ENCODE data around the gene NEK7.
"Not testable (repeated sequence)": the region's sequence is repeated elsewhere in the genome, so short reads cannot be mapped to it uniquely, and the experiment has no call there.

NEK7 gene

DNA sequence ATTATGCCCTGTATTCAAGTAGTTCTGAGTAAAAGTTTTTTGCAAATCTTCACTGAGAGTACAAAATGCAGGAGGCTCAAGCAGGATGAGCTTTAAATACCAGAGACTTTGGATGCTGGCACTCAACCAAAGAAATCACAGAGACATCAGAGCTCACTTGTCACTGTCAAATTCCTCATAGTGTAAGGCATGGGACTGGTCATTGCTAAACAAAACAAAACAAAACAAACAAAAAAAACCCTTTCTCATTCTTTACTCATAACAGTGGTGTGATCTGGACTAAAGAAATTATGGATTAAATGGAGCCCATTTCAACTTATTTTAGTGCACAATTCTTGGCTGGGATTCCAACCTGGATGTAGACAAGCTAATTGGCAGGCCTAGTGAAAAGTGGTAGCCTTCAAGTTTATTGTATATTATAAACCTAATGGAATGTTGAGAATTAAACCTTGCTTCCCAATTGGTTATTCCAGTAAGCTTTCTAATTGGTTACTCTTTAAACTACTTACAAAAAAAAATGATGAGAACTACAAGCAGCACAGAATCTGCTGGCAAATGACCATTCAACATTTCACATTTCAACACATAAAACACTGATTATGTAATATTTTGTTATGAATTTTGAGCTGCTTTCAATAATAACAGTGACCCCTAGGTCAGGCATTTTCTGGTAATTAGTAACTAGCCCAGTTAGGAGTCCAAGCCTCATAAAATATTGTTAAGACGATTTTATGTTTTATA lies 30.6 kb upstream of the NEK7 start:
- H3K27ac ChIP-seq = peak overlapping the region in 1 of 2 donors; percentile 11
- H3K4me3 ChIP-seq = no peak overlapping the region
- no peak for DNase-seq (ENCODE audit: low spot score)
- TF ChIP-seq, protein P1, sequence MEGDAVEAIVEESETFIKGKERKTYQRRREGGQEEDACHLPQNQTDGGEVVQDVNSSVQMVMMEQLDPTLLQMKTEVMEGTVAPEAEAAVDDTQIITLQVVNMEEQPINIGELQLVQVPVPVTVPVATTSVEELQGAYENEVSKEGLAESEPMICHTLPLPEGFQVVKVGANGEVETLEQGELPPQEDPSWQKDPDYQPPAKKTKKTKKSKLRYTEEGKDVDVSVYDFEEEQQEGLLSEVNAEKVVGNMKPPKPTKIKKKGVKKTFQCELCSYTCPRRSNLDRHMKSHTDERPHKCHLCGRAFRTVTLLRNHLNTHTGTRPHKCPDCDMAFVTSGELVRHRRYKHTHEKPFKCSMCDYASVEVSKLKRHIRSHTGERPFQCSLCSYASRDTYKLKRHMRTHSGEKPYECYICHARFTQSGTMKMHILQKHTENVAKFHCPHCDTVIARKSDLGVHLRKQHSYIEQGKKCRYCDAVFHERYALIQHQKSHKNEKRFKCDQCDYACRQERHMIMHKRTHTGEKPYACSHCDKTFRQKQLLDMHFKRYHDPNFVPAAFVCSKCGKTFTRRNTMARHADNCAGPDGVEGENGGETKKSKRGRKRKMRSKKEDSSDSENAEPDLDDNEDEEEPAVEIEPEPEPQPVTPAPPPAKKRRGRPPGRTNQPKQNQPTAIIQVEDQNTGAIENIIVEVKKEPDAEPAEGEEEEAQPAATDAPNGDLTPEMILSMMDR (IDR thresholded peaks at IDR 0.05) = no peak

DNA sequence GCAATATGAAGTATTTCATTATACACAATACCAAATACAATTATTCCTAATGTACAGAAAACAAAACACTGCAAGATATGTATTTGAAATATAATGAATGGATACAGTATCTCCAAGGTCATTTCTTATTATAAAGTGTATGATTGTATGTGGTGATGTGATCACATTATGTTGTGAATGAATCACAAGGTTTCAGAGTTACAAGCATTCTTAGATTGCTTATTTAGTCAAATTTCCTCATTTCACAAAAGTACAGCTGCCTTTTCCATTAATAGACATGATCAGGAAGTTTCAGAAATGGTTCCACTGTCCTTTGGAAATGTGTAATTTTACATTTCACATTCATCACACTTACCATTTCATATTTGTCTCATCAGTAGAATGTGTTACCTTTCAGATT lies 28.3 kb upstream of the NEK7 start:
- TF ChIP-seq, protein P1 (IDR thresholded peaks at IDR 0.05) = no peak
- DNase-seq (ENCODE audit: low spot score) = no peak
- H3K27ac ChIP-seq = no peak overlapping the region
- no peak overlapping the region for H3K4me3 ChIP-seq

DNA sequence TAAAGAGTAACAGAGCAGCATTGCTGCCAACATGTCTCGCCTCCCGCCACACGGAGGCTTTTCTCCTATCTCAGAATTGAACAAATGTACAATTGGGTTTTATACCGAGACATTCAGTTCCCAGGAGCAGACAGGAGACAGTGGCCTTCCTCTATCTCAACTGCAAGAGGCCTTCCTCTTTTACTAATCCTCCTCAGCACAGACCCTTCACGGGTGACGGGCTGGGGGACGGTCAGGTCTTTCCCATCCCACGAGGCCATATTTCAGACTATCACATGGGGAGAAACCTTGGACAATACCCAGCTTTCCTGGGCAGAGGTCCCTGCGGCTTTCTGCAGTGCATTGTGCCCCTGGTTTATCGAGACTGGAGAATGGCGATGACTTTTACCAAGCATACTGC lies 26.7 kb upstream of the NEK7 start:
- DNase-seq (ENCODE audit: low spot score); H3K27ac ChIP-seq; H3K4me3 ChIP-seq: not testable (repeated sequence)

DNA sequence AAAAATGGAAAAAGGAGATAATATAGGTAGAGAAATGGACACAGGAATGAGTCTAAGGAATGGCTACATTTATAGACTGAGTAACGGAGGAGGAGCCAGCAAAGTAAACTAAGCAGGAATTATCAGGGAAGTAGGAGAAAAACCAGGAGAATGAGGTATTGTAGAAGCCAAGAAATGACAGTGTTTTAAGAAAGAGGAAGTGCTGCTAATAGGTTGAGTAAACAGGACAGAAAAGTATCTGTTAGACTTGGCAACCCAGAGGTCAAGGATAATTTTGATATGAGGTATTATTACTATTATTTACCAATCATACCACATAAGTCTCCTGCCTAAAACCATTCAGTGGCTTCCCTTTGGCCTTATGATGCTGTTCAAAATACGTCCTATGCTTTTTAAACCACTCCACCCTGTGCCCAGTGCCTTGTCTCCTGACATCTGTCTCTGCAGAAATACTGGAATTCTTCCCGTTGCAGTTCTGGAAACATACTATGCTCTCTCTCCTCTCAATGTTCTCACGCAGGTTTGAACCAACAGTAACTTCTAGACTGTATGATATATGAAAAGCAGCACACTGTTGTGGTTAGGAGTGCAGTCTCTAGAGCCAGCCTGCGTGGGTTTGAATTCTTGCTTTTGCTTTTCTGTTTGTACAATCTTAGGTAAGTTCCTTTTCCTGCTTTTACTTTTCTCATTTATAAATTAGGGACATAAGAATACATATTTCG lies 24.6 kb upstream of the NEK7 start:
- DNase-seq (ENCODE audit: low spot score) = no peak
- no peak overlapping the region for H3K4me3 ChIP-seq
- TF ChIP-seq, protein P1 (IDR thresholded peaks at IDR 0.05) = no peak
- no peak overlapping the region for H3K27ac ChIP-seq

DNA sequence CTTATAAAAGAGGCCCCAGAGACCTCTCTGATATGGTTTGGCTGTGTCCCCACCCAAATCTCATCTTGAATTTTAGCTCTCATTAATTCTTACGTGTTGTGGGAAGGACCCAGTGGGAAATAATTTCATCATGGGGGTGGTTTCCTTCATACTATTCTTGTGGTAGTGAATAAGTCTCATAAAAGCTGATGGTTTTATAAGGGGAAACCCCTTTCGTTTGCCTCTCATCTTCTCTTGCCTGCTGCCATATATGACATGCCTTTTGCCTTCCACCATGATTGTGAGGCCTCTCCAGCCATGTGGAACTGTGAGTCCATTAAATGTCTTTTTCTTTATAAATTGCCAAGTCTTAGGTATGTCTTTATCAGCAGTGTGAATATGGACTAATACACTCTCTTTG lies 22.5 kb upstream of the NEK7 start:
- TF ChIP-seq, protein P1 (IDR thresholded peaks at IDR 0.05) = no peak
- Histone ChIP-seq H3K4me3 (no peak overlapping the region), H3K27ac (no peak overlapping the region)
- DNase-seq (ENCODE audit: low spot score) = no peak

DNA sequence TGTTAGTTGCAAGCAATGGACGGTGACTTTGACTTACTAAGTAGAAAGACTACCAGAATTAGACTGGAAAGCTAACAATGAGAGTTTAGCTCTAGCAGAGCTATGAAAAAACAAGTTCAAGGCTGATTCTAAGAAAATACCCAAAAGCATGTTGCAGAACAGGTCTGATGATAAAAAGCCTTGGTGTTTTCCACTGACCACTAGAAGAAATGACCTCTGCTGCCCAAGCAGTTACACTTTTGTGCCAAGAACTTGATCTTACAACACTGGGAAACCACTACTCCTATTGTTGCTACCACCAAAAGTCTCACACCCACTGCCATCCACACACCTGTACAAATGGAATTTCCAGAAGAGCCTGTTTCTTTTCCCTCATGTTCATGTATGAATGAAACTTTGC lies 21.4 kb upstream of the NEK7 start:
- no peak overlapping the region for H3K27ac ChIP-seq
- TF ChIP-seq, protein P1 (IDR thresholded peaks at IDR 0.05) = no peak
- H3K4me3 ChIP-seq = no peak overlapping the region
- DNase-seq (ENCODE audit: low spot score) = no peak

DNA sequence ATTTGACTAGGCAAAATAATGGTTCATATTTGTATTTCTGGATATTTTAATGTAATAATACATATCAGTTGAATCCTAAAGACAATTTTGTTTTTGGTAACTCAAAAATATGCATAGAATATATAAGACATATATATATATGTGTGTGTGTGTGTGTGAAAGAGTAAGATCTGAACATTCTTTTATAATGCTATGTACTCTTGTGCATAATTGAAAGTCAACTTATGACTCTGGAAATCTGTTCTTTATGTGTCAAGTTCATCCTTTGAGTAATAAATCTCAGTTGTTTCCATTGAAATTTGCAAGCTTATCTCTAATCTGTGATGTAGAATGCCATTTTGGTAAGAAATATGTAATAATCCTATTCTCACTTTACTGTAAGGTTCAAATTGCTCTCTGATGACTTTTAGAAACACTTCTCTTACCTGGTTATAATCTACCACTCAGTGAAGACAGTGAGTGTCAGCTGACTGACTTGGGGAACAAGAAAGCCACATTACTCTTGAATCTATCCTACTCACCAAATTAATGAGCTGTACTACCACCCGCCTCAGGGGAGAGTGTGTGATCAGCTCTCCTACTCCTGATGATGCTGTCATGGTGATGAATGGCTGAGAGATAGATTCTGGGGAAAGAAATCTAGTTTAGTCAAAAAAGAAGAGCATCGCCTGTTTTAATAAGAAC lies 15.0 kb upstream of the NEK7 start:
- TF ChIP-seq, protein P1 (IDR thresholded peaks at IDR 0.05) = no peak
- H3K27ac ChIP-seq = no peak overlapping the region
- no peak for DNase-seq (ENCODE audit: low spot score)
- H3K4me3 ChIP-seq = no peak overlapping the region
